ENCODE measurements around the gene SLC13A3. TPM values are rescaled to one million over a fixed set of nuclear protein-coding genes. Genes with fewer than 3 reads are reported as not detected.

SLC13A3 gene
- total RNA-seq, 4 donors from 2014 or later, result 0.62 to 1.6 (median 0.80) TPM

GRCh38 chr20:46543033-46543432 lies 108.2 kb downstream of the SLC13A3 start:
- WGBS, 2 donors (ENCODE audit: low coverage in 1 of 2), result 65 to 71% methylated on average over 3 of the region's 4 CpGs
- H3K27ac ChIP-seq, result no peak overlapping the region
- ATAC-seq, result no peak
- no peaks in the 10 kb centered on the region for H3K4me1 ChIP-seq
- peaks cover 68% of the 10 kb centered on the region for H3K27me3 ChIP-seq
- H3K4me3 ChIP-seq, result no peak overlapping the region
- H3K36me3 ChIP-seq, result no peaks in the 10 kb centered on the region
- TF ChIP-seq POLR2AphosphoS5 (IDR thresholded peaks at IDR 0.05), result no peak
- TF ChIP-seq POLR2A (IDR thresholded peaks at IDR 0.05), result no peak
- H3K9me3 ChIP-seq, result no peaks in the 10 kb centered on the region

GRCh38 chr20:46541229-46541935 lies 109.9 kb downstream of the SLC13A3 start:
- H3K4me1 ChIP-seq, result no peaks in the 10 kb centered on the region
- H3K27me3 ChIP-seq, result peaks cover 79% of the 10 kb centered on the region
- H3K4me3 ChIP-seq, result no peak overlapping the region
- H3K27ac ChIP-seq, result no peak overlapping the region
- no peaks in the 10 kb centered on the region for H3K36me3 ChIP-seq
- WGBS, 2 donors (ENCODE audit: low coverage in 1 of 2), result 69 to 79% methylated on average over 3 to 10 of the region's 36 CpGs
- no peaks in the 10 kb centered on the region for H3K9me3 ChIP-seq
- no peak for ATAC-seq
- TF ChIP-seq POLR2AphosphoS5 (IDR thresholded peaks at IDR 0.05) (no peak), EP300 (IDR thresholded peaks at IDR 0.05) (no peak), POLR2A (IDR thresholded peaks at IDR 0.05) (no peak)
- TF ChIP-seq, protein P1, sequence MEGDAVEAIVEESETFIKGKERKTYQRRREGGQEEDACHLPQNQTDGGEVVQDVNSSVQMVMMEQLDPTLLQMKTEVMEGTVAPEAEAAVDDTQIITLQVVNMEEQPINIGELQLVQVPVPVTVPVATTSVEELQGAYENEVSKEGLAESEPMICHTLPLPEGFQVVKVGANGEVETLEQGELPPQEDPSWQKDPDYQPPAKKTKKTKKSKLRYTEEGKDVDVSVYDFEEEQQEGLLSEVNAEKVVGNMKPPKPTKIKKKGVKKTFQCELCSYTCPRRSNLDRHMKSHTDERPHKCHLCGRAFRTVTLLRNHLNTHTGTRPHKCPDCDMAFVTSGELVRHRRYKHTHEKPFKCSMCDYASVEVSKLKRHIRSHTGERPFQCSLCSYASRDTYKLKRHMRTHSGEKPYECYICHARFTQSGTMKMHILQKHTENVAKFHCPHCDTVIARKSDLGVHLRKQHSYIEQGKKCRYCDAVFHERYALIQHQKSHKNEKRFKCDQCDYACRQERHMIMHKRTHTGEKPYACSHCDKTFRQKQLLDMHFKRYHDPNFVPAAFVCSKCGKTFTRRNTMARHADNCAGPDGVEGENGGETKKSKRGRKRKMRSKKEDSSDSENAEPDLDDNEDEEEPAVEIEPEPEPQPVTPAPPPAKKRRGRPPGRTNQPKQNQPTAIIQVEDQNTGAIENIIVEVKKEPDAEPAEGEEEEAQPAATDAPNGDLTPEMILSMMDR (IDR thresholded peaks at IDR 0.05), result no peak

DNA sequence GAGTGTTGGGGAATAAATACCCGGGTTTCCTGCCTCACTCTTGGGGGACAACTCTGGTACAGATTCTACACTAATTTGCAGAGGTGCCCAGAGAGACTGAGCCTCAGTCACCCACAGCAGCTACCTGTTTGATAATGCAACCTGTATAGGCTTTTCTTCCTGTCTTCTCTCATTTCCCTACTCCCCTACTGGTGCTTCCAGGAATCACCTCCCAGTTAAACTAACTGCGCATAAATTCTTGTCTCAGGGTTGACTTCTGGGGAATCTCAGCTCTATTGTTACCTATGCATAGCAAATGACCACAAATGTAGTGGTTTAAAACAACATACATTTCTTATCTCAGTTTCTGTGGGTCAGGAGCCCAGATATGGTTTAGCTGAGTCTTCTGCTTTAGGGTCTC lies 112.1 kb downstream of the SLC13A3 start:
- Histone ChIP-seq H3K36me3 (no peaks in the 10 kb centered on the region), H3K4me1 (no peaks in the 10 kb centered on the region), H3K4me3 (no peak overlapping the region), H3K27me3 (peaks cover 61% of the 10 kb centered on the region), H3K9me3 (no peaks in the 10 kb centered on the region), H3K27ac (no peak overlapping the region)
- TF ChIP-seq POLR2A (IDR thresholded peaks at IDR 0.05) (no peak), POLR2AphosphoS5 (IDR thresholded peaks at IDR 0.05) (no peak), EP300 (IDR thresholded peaks at IDR 0.05) (no peak)
- TF ChIP-seq, protein P1 (IDR thresholded peaks at IDR 0.05), result no peak
- 69 to 96% methylated on average over 2 of the region's 2 CpGs for WGBS, 2 donors (ENCODE audit: low coverage in 1 of 2)
- no peak for ATAC-seq

GRCh38 chr20:46530640-46531039 lies 120.6 kb downstream of the SLC13A3 start:
- TF ChIP-seq POLR2A (IDR thresholded peaks at IDR 0.05), result no peak
- TF ChIP-seq EP300 (IDR thresholded peaks at IDR 0.05), result no peak
- TF ChIP-seq POLR2AphosphoS5 (IDR thresholded peaks at IDR 0.05), result no peak
- TF ChIP-seq, protein P1 (IDR thresholded peaks at IDR 0.05), result no peak
- Histone ChIP-seq H3K9me3 (no peaks in the 10 kb centered on the region), H3K27ac (no peak overlapping the region), H3K27me3 (peaks cover 55% of the 10 kb centered on the region), H3K4me1 (no peaks in the 10 kb centered on the region), H3K36me3 (no peaks in the 10 kb centered on the region), H3K4me3 (no peak overlapping the region)
- WGBS, 2 donors (ENCODE audit: low coverage in 1 of 2), result 50 to 100% methylated on average over 1 to 2 of the region's 4 CpGs
- no peak for ATAC-seq

DNA sequence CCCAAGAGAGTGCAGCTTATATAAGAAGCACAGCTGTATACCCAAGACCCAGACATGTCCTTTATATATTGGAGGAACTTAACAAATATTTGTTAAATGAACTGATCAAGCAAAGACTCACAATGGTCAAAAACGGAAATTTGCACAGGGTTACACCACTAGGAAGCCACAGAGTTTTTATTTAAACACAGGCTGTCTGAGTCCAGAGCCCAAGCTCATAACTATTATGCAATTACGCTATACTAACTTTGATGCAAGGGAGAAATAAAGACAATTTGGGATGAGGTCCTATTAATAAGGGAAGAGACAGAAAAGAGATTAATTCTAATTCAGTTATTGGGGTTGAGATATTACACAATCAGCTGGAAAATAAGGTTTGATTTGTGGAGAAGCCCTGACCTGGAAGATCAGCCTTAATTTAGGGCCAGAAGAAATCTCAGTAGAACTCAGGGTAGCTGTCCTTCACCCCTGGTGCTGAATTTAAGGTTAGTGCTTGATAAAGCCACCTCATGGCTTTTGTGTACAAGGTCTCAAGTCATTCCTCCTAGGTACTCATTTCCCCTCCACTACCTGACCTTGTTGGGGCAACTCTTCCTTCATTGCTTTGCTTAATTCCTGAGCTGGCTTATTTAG lies 127.4 kb downstream of the SLC13A3 start:
- Histone ChIP-seq H3K36me3 (no peaks in the 10 kb centered on the region), H3K9me3 (no peaks in the 10 kb centered on the region), H3K27ac (no peak overlapping the region), H3K4me1 (no peaks in the 10 kb centered on the region), H3K4me3 (no peak overlapping the region), H3K27me3 (peaks cover 85% of the 10 kb centered on the region)
- TF ChIP-seq POLR2AphosphoS5 (IDR thresholded peaks at IDR 0.05), result no peak
- TF ChIP-seq EP300 (IDR thresholded peaks at IDR 0.05), result no peak
- TF ChIP-seq, protein P1 (IDR thresholded peaks at IDR 0.05), result no peak
- no peak for TF ChIP-seq POLR2A (IDR thresholded peaks at IDR 0.05)
- ATAC-seq, result no peak
- 41 to 50% methylated on average over 2 of the region's 2 CpGs for WGBS, 2 donors (ENCODE audit: low coverage in 1 of 2)

All from gastroesophageal sphincter (tissue), 4 donors.